ENCODE measurements around the gene PPBP.
"Not testable (repeated sequence)": the region's sequence is repeated elsewhere in the genome, so short reads cannot be mapped to it uniquely, and the experiment has no call there.

DNA sequence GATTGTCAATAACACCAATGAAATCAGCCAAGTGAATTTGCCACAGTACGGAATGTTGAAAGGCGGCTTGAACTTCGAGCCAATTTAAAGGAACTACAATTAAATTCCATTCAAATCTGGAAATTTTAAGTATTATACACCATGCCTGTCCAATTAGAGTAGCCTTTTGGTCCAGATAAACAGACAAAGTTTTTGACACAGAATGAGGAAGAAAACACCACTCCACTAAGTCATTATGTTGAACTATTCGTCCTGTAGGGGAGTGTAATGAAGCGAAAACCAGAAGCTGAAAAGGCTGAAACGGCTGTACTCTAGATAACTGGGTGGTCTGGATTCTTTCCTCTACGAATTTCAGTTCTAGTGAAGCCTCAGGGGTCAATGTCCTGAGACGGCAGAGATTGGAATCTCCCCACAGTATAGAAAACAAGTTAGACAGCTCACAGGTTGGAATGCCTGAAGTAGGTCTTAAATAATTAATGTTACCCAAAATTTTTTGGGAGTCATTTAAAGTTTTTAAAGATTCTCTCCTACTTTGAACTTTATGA lies 37.5 kb downstream of the PPBP start:
- TF ChIP-seq, protein P1, sequence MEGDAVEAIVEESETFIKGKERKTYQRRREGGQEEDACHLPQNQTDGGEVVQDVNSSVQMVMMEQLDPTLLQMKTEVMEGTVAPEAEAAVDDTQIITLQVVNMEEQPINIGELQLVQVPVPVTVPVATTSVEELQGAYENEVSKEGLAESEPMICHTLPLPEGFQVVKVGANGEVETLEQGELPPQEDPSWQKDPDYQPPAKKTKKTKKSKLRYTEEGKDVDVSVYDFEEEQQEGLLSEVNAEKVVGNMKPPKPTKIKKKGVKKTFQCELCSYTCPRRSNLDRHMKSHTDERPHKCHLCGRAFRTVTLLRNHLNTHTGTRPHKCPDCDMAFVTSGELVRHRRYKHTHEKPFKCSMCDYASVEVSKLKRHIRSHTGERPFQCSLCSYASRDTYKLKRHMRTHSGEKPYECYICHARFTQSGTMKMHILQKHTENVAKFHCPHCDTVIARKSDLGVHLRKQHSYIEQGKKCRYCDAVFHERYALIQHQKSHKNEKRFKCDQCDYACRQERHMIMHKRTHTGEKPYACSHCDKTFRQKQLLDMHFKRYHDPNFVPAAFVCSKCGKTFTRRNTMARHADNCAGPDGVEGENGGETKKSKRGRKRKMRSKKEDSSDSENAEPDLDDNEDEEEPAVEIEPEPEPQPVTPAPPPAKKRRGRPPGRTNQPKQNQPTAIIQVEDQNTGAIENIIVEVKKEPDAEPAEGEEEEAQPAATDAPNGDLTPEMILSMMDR (IDR thresholded peaks at IDR 0.05), result not testable (repeated sequence)
- TF ChIP-seq EP300 (IDR thresholded peaks at IDR 0.05; ENCODE audit: borderline replicate concordance in 1 of 2, low read depth in 1 of 2, low read length in 1 of 2); TAF1 (IDR thresholded peaks at IDR 0.05; ENCODE audit: borderline replicate concordance, low read depth, low read length); ELF1 (IDR thresholded peaks at IDR 0.05); REST (IDR thresholded peaks at IDR 0.05; ENCODE audit: low read depth, low read length); FOXM1 (IDR thresholded peaks at IDR 0.05; ENCODE audit: low read depth); JUND (IDR thresholded peaks at IDR 0.05); FOXJ3 (CRISPR knock-in tag; IDR thresholded peaks at IDR 0.05); MAX (IDR thresholded peaks at IDR 0.05; ENCODE audit: low read depth); POLR2AphosphoS5 (IDR thresholded peaks at IDR 0.05; ENCODE audit: low read depth, low read length); YY1 (IDR thresholded peaks at IDR 0.05; ENCODE audit: low read depth); RAD21 (IDR thresholded peaks at IDR 0.05; ENCODE audit: low read length): not testable (repeated sequence)
